DOHH2 (cell line): ENCODE results near the gene LSM3.

ENCODE experiments used
- H3F3A ChIP-seq: fragments of 200-600 bp; sonication (generic), shearing (Covaris generic); 2 replicates; pipeline ENCODE4 v1.6.0; 2016; ENCODE audit warnings: antibody characterized with exemption, mild to moderate bottlenecking; ENCODE audit not compliant: control insufficient read depth, insufficient read depth
- H3K27ac ChIP-seq: fragments of 200-600 bp; sonication (generic); 2 replicates; pipeline ENCODE4 v1.5.1; 2014; ENCODE audit warnings: low read depth, mild to moderate bottlenecking, low read length, moderate library complexity
- H3K27me3 ChIP-seq: fragments of 200-600 bp; sonication (generic); 2 replicates; pipeline ENCODE4 v1.6.1; 2014; ENCODE audit warnings: mild to moderate bottlenecking, low read length, mixed read lengths; ENCODE audit not compliant: control insufficient read depth
- H3K36me3 ChIP-seq: fragments of 200-600 bp; sonication (generic); 2 replicates; pipeline ENCODE4 v1.6.1; 2014; ENCODE audit warnings: mild to moderate bottlenecking, low read length, moderate library complexity, mixed read lengths; ENCODE audit not compliant: control insufficient read depth
- H3K4me1 ChIP-seq: fragments of 200-600 bp; sonication (generic); 2 replicates; pipeline ENCODE4 v1.6.1; 2014; ENCODE audit warnings: mild to moderate bottlenecking, low read length, mixed read lengths; ENCODE audit not compliant: control insufficient read depth
- H3K4me2 ChIP-seq: fragments of 200-600 bp; sonication (generic); 2 replicates; pipeline ENCODE4 v1.6.0; 2014; ENCODE audit warnings: mild to moderate bottlenecking, low read length, moderate library complexity
- H3K4me3 ChIP-seq: fragments of 200-600 bp; sonication (generic); 2 replicates; pipeline ENCODE4 v1.5.1; 2014; ENCODE audit warnings: mild to moderate bottlenecking, low read length, mixed read lengths
- H3K79me2 ChIP-seq: fragments of 200-600 bp; sonication (generic); 2 replicates; pipeline ENCODE4 v1.6.1; 2014; ENCODE audit warnings: mild to moderate bottlenecking, low read length, mixed read lengths; ENCODE audit not compliant: control insufficient read depth
- H3K9me2 ChIP-seq: fragments of 200-600 bp; sonication (generic); replicated peaks from 2 replicates; pipeline ENCODE4 v1.6.1; 2014; ENCODE audit warnings: mild to moderate bottlenecking, low read length, mixed read lengths; ENCODE audit not compliant: control insufficient read depth
- H3K9me3 ChIP-seq: fragments of 200-600 bp; sonication (generic); 2 replicates; pipeline ENCODE4 v1.6.1; 2014; ENCODE audit warnings: antibody characterized with exemption, low read length, mixed read lengths; ENCODE audit not compliant: control insufficient read depth, insufficient read depth
- H4K20me1 ChIP-seq: fragments of 200-600 bp; sonication (generic); 2 replicates; pipeline ENCODE4 v1.6.0; 2014; ENCODE audit warnings: low read depth, mild to moderate bottlenecking, antibody characterized with exemption, low read length, moderate library complexity; ENCODE audit not compliant: control insufficient read depth, insufficient read depth
- EZH2phosphoT487 ChIP-seq: fragments of 200-600 bp; sonication (generic); IDR thresholded peaks from 2 replicates; pipeline ENCODE4 v1.6.1; 2017; ENCODE audit warnings: borderline replicate concordance, mild to moderate bottlenecking, antibody characterized with exemption, low read length, moderate library complexity, mixed read lengths
- TF ChIP-seq, protein P1 (sequence below): fragments of 200-600 bp; sonication (generic); IDR thresholded peaks from one replicate; pipeline ENCODE4 v1.5.1; 2014; ENCODE audit warnings: antibody characterized with exemption, mild to moderate bottlenecking, low read depth, low read length; ENCODE audit not compliant: poor library complexity, severe bottlenecking

LSM3 gene

DNA sequence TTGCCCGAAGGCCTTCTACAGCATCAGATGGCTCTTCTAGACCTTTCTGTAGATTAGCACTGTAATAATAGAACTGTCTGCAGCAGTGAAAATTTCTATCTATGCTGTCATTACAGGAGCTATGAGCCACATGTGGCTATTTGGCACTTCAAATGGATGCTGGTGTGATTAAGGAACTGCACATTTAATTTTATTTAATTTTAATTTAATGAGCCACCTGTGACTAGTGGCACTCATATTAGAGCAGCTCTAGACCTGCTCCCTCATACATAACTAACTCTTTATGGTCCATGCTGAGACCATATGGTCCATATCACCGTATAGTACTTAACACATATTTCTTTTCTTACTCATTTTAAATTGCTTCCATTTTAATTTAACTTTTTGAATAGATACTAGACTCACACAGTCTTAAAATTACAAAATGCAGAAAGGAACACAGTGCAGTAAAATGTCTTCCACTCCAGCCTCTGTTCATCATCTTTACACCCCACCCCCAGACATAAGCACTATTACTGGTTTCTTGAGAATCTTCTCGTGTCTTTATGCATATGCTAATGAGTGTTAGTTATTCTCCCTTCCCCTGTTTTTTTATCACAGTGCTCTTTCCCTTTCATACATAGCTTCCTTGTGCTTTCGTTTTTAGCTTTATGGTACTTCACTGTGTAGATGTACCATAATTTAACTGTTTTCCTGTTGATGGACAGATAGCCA, 9.6 kb downstream of the LSM3 start:
- H3K79me2 ChIP-seq: peaks cover 82% of the 10 kb centered on the region
- H3K36me3 ChIP-seq: peaks cover 55% of the 10 kb centered on the region
- no peak for TF ChIP-seq EZH2phosphoT487
- TF ChIP-seq, protein P1, sequence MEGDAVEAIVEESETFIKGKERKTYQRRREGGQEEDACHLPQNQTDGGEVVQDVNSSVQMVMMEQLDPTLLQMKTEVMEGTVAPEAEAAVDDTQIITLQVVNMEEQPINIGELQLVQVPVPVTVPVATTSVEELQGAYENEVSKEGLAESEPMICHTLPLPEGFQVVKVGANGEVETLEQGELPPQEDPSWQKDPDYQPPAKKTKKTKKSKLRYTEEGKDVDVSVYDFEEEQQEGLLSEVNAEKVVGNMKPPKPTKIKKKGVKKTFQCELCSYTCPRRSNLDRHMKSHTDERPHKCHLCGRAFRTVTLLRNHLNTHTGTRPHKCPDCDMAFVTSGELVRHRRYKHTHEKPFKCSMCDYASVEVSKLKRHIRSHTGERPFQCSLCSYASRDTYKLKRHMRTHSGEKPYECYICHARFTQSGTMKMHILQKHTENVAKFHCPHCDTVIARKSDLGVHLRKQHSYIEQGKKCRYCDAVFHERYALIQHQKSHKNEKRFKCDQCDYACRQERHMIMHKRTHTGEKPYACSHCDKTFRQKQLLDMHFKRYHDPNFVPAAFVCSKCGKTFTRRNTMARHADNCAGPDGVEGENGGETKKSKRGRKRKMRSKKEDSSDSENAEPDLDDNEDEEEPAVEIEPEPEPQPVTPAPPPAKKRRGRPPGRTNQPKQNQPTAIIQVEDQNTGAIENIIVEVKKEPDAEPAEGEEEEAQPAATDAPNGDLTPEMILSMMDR: no peak

DNA sequence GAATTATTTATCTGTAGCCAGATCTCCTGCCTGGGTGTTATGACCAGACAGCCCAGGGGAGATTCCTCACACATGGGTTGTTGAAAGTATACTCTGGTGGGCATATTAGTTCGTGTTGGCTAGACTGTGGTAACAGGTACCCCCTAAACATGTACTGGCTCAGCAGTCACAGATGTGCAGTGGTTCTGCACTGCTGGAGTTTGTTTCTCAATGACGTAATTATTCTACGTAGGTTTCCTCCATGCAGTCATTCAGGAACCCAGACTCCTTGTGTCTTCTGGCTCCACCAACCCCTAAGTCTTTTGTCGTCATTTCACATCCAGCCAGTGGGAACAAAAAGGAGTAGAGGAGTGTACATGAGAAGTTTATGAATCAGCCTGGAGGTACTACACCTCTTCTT, 16.2 kb downstream of the LSM3 start:
- Histone ChIP-seq H3K36me3 (peaks cover 55% of the 10 kb centered on the region), H3K27ac (no peak overlapping the region), H3K4me2 (no peak overlapping the region), H4K20me1 (0 out of 2 replicates have a peak, but pooled peaks cover 3% of the 10 kb centered on the region), H3K4me3 (no peak overlapping the region), H3K9me2 (no peaks in the 10 kb centered on the region), H3F3A (no peaks in the 10 kb centered on the region), H3K27me3 (no peaks in the 10 kb centered on the region), H3K79me2 (peaks cover 62% of the 10 kb centered on the region), H3K4me1 (no peaks in the 10 kb centered on the region), H3K9me3 (no peaks in the 10 kb centered on the region)
- TF ChIP-seq, protein P1: no peak
- TF ChIP-seq EZH2phosphoT487: no peak

More for the DNA sequence above, 9.6 kb downstream of the LSM3 start:
- Histone ChIP-seq H3K27me3 (no peaks in the 10 kb centered on the region), H3K4me3 (no peak overlapping the region), H3F3A (0 out of 2 replicates have a peak, but pooled peaks cover 3% of the 10 kb centered on the region), H3K4me1 (peaks cover under 1% of the 10 kb centered on the region; the same call in 1 of the 2 replicates), H3K4me2 (no peak overlapping the region), H3K9me2 (no peaks in the 10 kb centered on the region), H4K20me1 (peaks cover under 1% of the 10 kb centered on the region; the same call in 1 of the 2 replicates), H3K9me3 (no peaks in the 10 kb centered on the region), H3K27ac (no peak overlapping the region)

DNA sequence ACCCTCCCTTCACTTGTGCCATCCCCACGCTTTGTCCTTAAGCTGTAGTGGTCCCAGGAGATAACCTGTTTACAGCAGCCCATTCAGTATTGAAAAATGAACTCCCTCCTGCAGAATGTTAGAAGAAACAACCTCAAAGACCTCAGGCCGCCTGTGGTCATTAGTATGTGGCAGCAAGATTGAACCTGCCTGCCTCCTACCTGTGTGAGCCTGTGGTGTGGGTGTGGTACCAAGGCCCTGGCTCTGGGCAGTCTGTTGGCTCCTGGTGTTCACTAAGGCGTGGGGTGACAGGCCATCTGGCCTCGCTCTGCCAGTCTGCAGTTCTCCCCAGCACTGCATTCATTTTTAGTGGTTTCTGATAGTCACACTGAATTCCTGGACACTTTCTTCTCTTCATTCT, 21.0 kb downstream of the LSM3 start:
- Histone ChIP-seq H4K20me1 (0 out of 2 replicates have a peak, but pooled peaks cover 3% of the 10 kb centered on the region), H3K79me2 (peaks cover 17% of the 10 kb centered on the region), H3K36me3 (peaks cover 46% of the 10 kb centered on the region), H3K9me3 (no peaks in the 10 kb centered on the region), H3K4me3 (no peak overlapping the region), H3F3A (no peaks in the 10 kb centered on the region), H3K9me2 (no peaks in the 10 kb centered on the region), H3K4me2 (no peak overlapping the region), H3K27me3 (no peaks in the 10 kb centered on the region), H3K27ac (no peak overlapping the region), H3K4me1 (peaks cover 12% of the 10 kb centered on the region)
- no peak for TF ChIP-seq EZH2phosphoT487
- TF ChIP-seq, protein P1: no peak
